Upper lobe of left lung (tissue), 6 donors: Measurements from ENCODE around the gene ATP5F1B. TPM values are rescaled to one million over a fixed set of nuclear protein-coding genes. Genes with fewer than 3 reads are reported as not detected.
A peak's percentile ranks its signal among the peaks of the same experiment; 100 is the strongest.

Experiments used
- ATAC-seq, 2 donors: fragments of 200-7000 bp; cut with Tn5 transposase; one replicate each; pipeline ENCODE4 v1.9.1; 2022; ENCODE audit warnings: mild to moderate bottlenecking in 2 of 2, moderate library complexity in 2 of 2; ENCODE audit not compliant: low FRiP score in 2 of 2
- DNase-seq, 2 donors: peaks; one replicate each; pipeline ENCODE4 v3.0.0-alpha.2; 2019 to 2020
- H3K27ac ChIP-seq, 4 donors: fragments of 200-600 bp; sonication (generic); one replicate each; pipeline ENCODE4 v1.5.1; 2016 to 2019
- H3K27me3 ChIP-seq, 4 donors: fragments of 200-600 bp; sonication (generic); one replicate each; pipeline ENCODE4 v1.5.1; 2017 to 2019
- H3K36me3 ChIP-seq, 4 donors: fragments of 200-600 bp; sonication (generic); one replicate each; pipeline ENCODE4 v1.5.1; 2016 to 2019
- H3K4me1 ChIP-seq, 4 donors: fragments of 200-600 bp; sonication (generic); one replicate each; pipeline ENCODE4 v1.5.1; 2018 to 2019
- H3K4me3 ChIP-seq, 4 donors: fragments of 200-600 bp; sonication (generic); one replicate each; pipeline ENCODE4 v1.5.1; 2017 to 2019; ENCODE audit warnings: mild to moderate bottlenecking in 2 of 4, moderate library complexity in 1 of 4
- H3K9me3 ChIP-seq, 4 donors: fragments of 200-600 bp; sonication (generic); one replicate each; pipeline ENCODE4 v1.5.1; 2018 to 2019
- CTCF ChIP-seq, 6 experiments: fragments of 450-650 bp in 4 of 6; fragments of 200-600 bp in 2 of 6; sonication (generic) in 2 of 6; IDR thresholded peaks; one replicate each; pipeline ENCODE4 v1.5.1; 2016 to 2019; ENCODE audit warnings: antibody characterized with exemption in 6 of 6
- EP300 ChIP-seq, 4 donors: sonication (generic); formaldehyde crosslinking; IDR thresholded peaks; one replicate each; pipeline ENCODE4 v1.5.1; 2017; ENCODE audit warnings: antibody characterized with exemption in 4 of 4, control low read depth in 2 of 4
- POLR2A ChIP-seq, 4 donors: fragments of 450-650 bp; IDR thresholded peaks; one replicate each; pipeline ENCODE4 v1.5.1; 2016 to 2017; ENCODE audit warnings: antibody characterized with exemption in 4 of 4, mild to moderate bottlenecking in 2 of 4
- POLR2AphosphoS5 ChIP-seq, 2 donors: sonication (generic); formaldehyde crosslinking; IDR thresholded peaks; one replicate each; pipeline ENCODE4 v1.5.1; 2017; ENCODE audit warnings: antibody characterized with exemption in 2 of 2
- WGBS, 2 donors: methylation state at CpG; one replicate each; pipeline ENCODE4 v1.1.5; 2017 to 2018; 5-methylcytosine and 5-hydroxymethylcytosine counted together
- total RNA-seq, 6 donors: library from RNA; depleted of rRNA in 4 of 6; stranded (reverse); fragments of >200 nt in 4 of 6; gene quantifications; one replicate each; pipeline versions ENCODE4 v1.1.0 to v1.2.1, GENCODE V29; 2016 to 2021
- donor health status: DM: no; HTN: no; CAD: no; lungs with moderate emphysema.
- donor health status: DM: no; HTN: yes; CAD: no; lungs with severe emphysema.

Gene ATP5F1B
- total RNA-seq, 6 donors from 2014 or later = 245 to 404 (median 317) TPM

GRCh38 chr12:56602239-56602638 is 43.5 kb downstream of the ATP5F1B start:
- Histone ChIP-seq H3K27ac (peak overlapping the region in 2 of 4 donors; percentile 35 to 71), H3K4me3 (no peak overlapping the region), H3K36me3 (peaks cover 81 to 100% (median 95%) of the 10 kb centered on the region in 4 donors), H3K9me3 (no peaks in the 10 kb centered on the region), H3K4me1 (peaks cover 6 to 36% (median 23%) of the 10 kb centered on the region in 4 donors), H3K27me3 (no peaks in the 10 kb centered on the region)
- no peak for DNase-seq
- 63% methylated on average over 3 of the region's 3 CpGs for WGBS, 2 donors
- TF ChIP-seq POLR2A (IDR thresholded peaks at IDR 0.05) (no peak), EP300 (IDR thresholded peaks at IDR 0.05) (no peak), POLR2AphosphoS5 (IDR thresholded peaks at IDR 0.05) (no peak), CTCF (IDR thresholded peaks at IDR 0.05) (no peak)
- no peak for ATAC-seq

GRCh38 chr12:56601503-56601902 is 44.3 kb downstream of the ATP5F1B start:
- ATAC-seq (no peak), DNase-seq (no peak)
- WGBS, 2 donors = 80 to 94% methylated on average over 1 to 2 of the region's 3 CpGs
- Histone ChIP-seq H3K4me1 (peaks cover 6 to 36% (median 23%) of the 10 kb centered on the region in 4 donors), H3K9me3 (no peaks in the 10 kb centered on the region), H3K27ac (peak overlapping the region in 3 of 4 donors; percentile 44 to 71 (median 69)), H3K4me3 (no peak overlapping the region), H3K27me3 (no peaks in the 10 kb centered on the region), H3K36me3 (peaks cover 77 to 100% (median 89%) of the 10 kb centered on the region in 4 donors)
- no peak for TF ChIP-seq POLR2AphosphoS5 (IDR thresholded peaks at IDR 0.05)
- TF ChIP-seq EP300 (IDR thresholded peaks at IDR 0.05) = no peak
- no peak for TF ChIP-seq POLR2A (IDR thresholded peaks at IDR 0.05)
- no peak for TF ChIP-seq CTCF (IDR thresholded peaks at IDR 0.05)

- TF ChIP-seq POLR2A (IDR thresholded peaks at IDR 0.05) = no peak
- no peak for TF ChIP-seq POLR2AphosphoS5 (IDR thresholded peaks at IDR 0.05)
- no peak for TF ChIP-seq CTCF (IDR thresholded peaks at IDR 0.05)
- peaks cover 71 to 100% (median 84%) of the 10 kb centered on the region in 4 donors for H3K36me3 ChIP-seq
- peak in 1 of 2 donors; percentile 49 for ATAC-seq
- H3K27me3 ChIP-seq = no peaks in the 10 kb centered on the region
- WGBS, 2 donors = 70 to 85% methylated on average over 2 to 6 of the region's 6 CpGs
- peak in 1 of 2 donors; percentile 67 for DNase-seq
- no peaks in the 10 kb centered on the region for H3K9me3 ChIP-seq
- peaks cover 6 to 36% (median 23%) of the 10 kb centered on the region in 4 donors for H3K4me1 ChIP-seq
- no peak overlapping the region for H3K4me3 ChIP-seq
- H3K27ac ChIP-seq = peak overlapping the region in 3 of 4 donors; percentile 44 to 71 (median 69)
Measured at GRCh38 chr12:56600753-56601152, 45.0 kb downstream of the ATP5F1B start.

GRCh38 chr12:56599797-56600196 is 46.0 kb downstream of the ATP5F1B start:
- H3K27me3 ChIP-seq = no peaks in the 10 kb centered on the region
- 84 to 86% methylated on average over 9 to 10 of the region's 10 CpGs for WGBS, 2 donors
- peak overlapping the region in 1 of 4 donors; percentile 4 for H3K4me3 ChIP-seq
- peak; percentile 84 to 85 for DNase-seq
- ATAC-seq = peak; percentile 27 to 28
- peaks cover 6 to 36% (median 23%) of the 10 kb centered on the region in 4 donors for H3K4me1 ChIP-seq
- H3K9me3 ChIP-seq = no peaks in the 10 kb centered on the region
- H3K27ac ChIP-seq = peak overlapping the region in 3 of 4 donors; percentile 37 to 71 (median 62)
- peaks cover 62 to 100% (median 80%) of the 10 kb centered on the region in 4 donors for H3K36me3 ChIP-seq
- peak in 1 of 2 donors; percentile 24 for TF ChIP-seq POLR2AphosphoS5 (IDR thresholded peaks at IDR 0.05)
- TF ChIP-seq POLR2A (IDR thresholded peaks at IDR 0.05) = no peak
- no peak for TF ChIP-seq EP300 (IDR thresholded peaks at IDR 0.05)

GRCh38 chr12:56599041-56599440 is 46.7 kb downstream of the ATP5F1B start:
- DNase-seq (peak in 1 of 2 donors; percentile 57), ATAC-seq (no peak)
- no peaks in the 10 kb centered on the region for H3K9me3 ChIP-seq
- H3K4me1 ChIP-seq = peaks cover 10 to 36% (median 23%) of the 10 kb centered on the region in 4 donors
- H3K4me3 ChIP-seq = peak overlapping the region in 1 of 4 donors; percentile 4
- no peak for TF ChIP-seq EP300 (IDR thresholded peaks at IDR 0.05)
- no peak for TF ChIP-seq CTCF (IDR thresholded peaks at IDR 0.05)
- TF ChIP-seq POLR2A (IDR thresholded peaks at IDR 0.05) = no peak
- no peak for TF ChIP-seq POLR2AphosphoS5 (IDR thresholded peaks at IDR 0.05)
- peaks cover 55 to 100% (median 72%) of the 10 kb centered on the region in 4 donors for H3K36me3 ChIP-seq
- H3K27ac ChIP-seq = peak overlapping the region in 2 of 4 donors; percentile 62 to 71
- no peaks in the 10 kb centered on the region for H3K27me3 ChIP-seq
- WGBS, 2 donors = 95 to 96% methylated on average over 15 of the region's 15 CpGs
